H9 (cell line): Measurements from ENCODE around the gene WNT5B. TPM values are rescaled to one million over a fixed set of nuclear protein-coding genes. Genes with fewer than 3 reads are reported as not detected.

Experiments used
- DNase-seq: peaks from one replicate; pipeline ENCODE4 v3.0.0-alpha.2; 2017
- H2AFZ ChIP-seq: one replicate; pipeline ENCODE4 v1.6.1; 2013; ENCODE audit warnings: mild to moderate bottlenecking, low read length, control low read depth, moderate library complexity
- H2AK5ac ChIP-seq: 2 replicates; pipeline ENCODE4 v1.6.1; 2013; ENCODE audit warnings: low read length, control low read depth, mixed read lengths; ENCODE audit not compliant: insufficient read length
- H2BK120ac ChIP-seq: one replicate; pipeline ENCODE4 v1.6.1; 2013; ENCODE audit warnings: low read depth, mild to moderate bottlenecking, low read length, control low read depth, inconsistent platforms; ENCODE audit not compliant: poor library complexity, severe bottlenecking
- H2BK12ac ChIP-seq: 2 replicates; pipeline ENCODE4 v1.6.1; 2013; ENCODE audit warnings: low read length, control low read depth, mixed read lengths, low read depth; ENCODE audit not compliant: insufficient read length
- H2BK15ac ChIP-seq: 2 replicates; pipeline ENCODE4 v1.6.1; 2013; ENCODE audit warnings: low read depth, low read length, control low read depth
- H2BK20ac ChIP-seq: one replicate; pipeline ENCODE4 v1.6.1; 2013; ENCODE audit warnings: low read depth, mild to moderate bottlenecking, low read length, control low read depth, inconsistent platforms; ENCODE audit not compliant: poor library complexity, severe bottlenecking
- H2BK5ac ChIP-seq: 2 replicates; pipeline ENCODE4 v1.6.1; 2013; ENCODE audit warnings: low read length, control low read depth, mixed read lengths; ENCODE audit not compliant: insufficient read length
- H3K14ac ChIP-seq: 2 replicates; pipeline ENCODE4 v1.6.1; 2013; ENCODE audit warnings: low read length, control low read depth; ENCODE audit not compliant: insufficient read depth
- H3K18ac ChIP-seq: 2 replicates; pipeline ENCODE4 v1.6.1; 2013; ENCODE audit warnings: low read depth, mild to moderate bottlenecking, mixed read lengths, low read length, control low read depth; ENCODE audit not compliant: insufficient read length
- H3K23ac ChIP-seq: 2 replicates; pipeline ENCODE4 v1.6.1; 2013; ENCODE audit warnings: low read length, control low read depth, mixed read lengths, low read depth; ENCODE audit not compliant: insufficient read length
- H3K23me2 ChIP-seq: 2 replicates; pipeline ENCODE4 v1.6.1; 2013; ENCODE audit warnings: low read depth, mild to moderate bottlenecking, mixed read lengths, low read length, control low read depth; ENCODE audit not compliant: insufficient read length, poor library complexity, severe bottlenecking
- H3K27ac ChIP-seq: 2 replicates; pipeline ENCODE4 v1.5.1; 2013; ENCODE audit warnings: low read length, control low read depth, mixed read lengths, low read depth; ENCODE audit not compliant: insufficient read length
- H3K27me3 ChIP-seq: 2 replicates; pipeline ENCODE4 v1.6.1; 2013; ENCODE audit warnings: low read length, control low read depth, inconsistent platforms; ENCODE audit not compliant: insufficient read depth
- H3K4ac ChIP-seq: 2 replicates; pipeline ENCODE4 v1.6.1; 2013; ENCODE audit warnings: low read depth, mild to moderate bottlenecking, control low read depth, inconsistent platforms, low read length, moderate library complexity
- H3K4me1 ChIP-seq: 2 replicates; pipeline ENCODE4 v1.6.1; 2013; ENCODE audit warnings: low read length, control low read depth, inconsistent platforms; ENCODE audit not compliant: insufficient read depth
- H3K4me2 ChIP-seq: 2 replicates; pipeline ENCODE4 v1.6.1; 2013; ENCODE audit warnings: low read length, control low read depth, mixed read lengths; ENCODE audit not compliant: insufficient read length, insufficient read depth
- H3K56ac ChIP-seq: 2 replicates; pipeline ENCODE4 v1.6.1; 2013; ENCODE audit warnings: low read depth, mild to moderate bottlenecking, mixed read lengths, low read length, control low read depth; ENCODE audit not compliant: insufficient read length
- H3K79me1 ChIP-seq: 2 replicates; pipeline ENCODE4 v1.6.1; 2013; ENCODE audit warnings: low read depth, mild to moderate bottlenecking, moderate library complexity, low read length, control low read depth, inconsistent platforms; ENCODE audit not compliant: insufficient read depth, poor library complexity, severe bottlenecking
- H3K79me2 ChIP-seq: 2 replicates; pipeline ENCODE4 v1.6.1; 2013; ENCODE audit warnings: low read length, control low read depth, inconsistent platforms; ENCODE audit not compliant: insufficient read depth
- H3K9ac ChIP-seq: 2 replicates; pipeline ENCODE4 v1.6.1; 2013; ENCODE audit warnings: low read length, control low read depth, mixed read lengths; ENCODE audit not compliant: insufficient read length; ENCODE audit errors: extremely low read depth
- H3K9me3 ChIP-seq: one replicate; pipeline ENCODE4 v1.6.1; 2013; ENCODE audit warnings: low read depth, low read length, inconsistent platforms; ENCODE audit not compliant: control insufficient read depth
- H3T11ph ChIP-seq: one replicate; pipeline ENCODE4 v1.6.1; 2013; ENCODE audit warnings: mild to moderate bottlenecking, low read length, control low read depth, inconsistent platforms
- H4K20me1 ChIP-seq: one replicate; pipeline ENCODE4 v1.6.1; 2013; ENCODE audit not compliant: control insufficient read depth, insufficient read length, insufficient read depth
- H4K5ac ChIP-seq: 2 replicates; pipeline ENCODE4 v1.6.1; 2013; ENCODE audit warnings: low read depth, mild to moderate bottlenecking, mixed read lengths, low read length, control low read depth; ENCODE audit not compliant: insufficient read length
- H4K8ac ChIP-seq: replicated peaks from 2 replicates; pipeline ENCODE4 v1.6.1; 2013; ENCODE audit warnings: low read length, control low read depth, mixed read lengths, low read depth; ENCODE audit not compliant: insufficient read length
- H4K91ac ChIP-seq: 2 replicates; pipeline ENCODE4 v1.6.1; 2013; ENCODE audit warnings: low read depth, mild to moderate bottlenecking, moderate library complexity, mixed read lengths, low read length, control low read depth; ENCODE audit not compliant: insufficient read length
- H3K27ac Mint-ChIP-seq, 3 experiments: 2 replicates in 2 of 3; 3 replicates in 1 of 3; pipeline ENCODE4 v1.8.0; 2020 to 2021; ENCODE audit warnings: mixed read lengths in 3 of 3, mild to moderate bottlenecking in 1 of 3, moderate library complexity in 1 of 3
- H3K27me3 Mint-ChIP-seq: 2 replicates; pipeline ENCODE4 v1.8.0; 2021; ENCODE audit warnings: low read depth, mild to moderate bottlenecking, moderate library complexity, mixed read lengths
- H3K36me3 Mint-ChIP-seq, 3 experiments: 2 replicates in 2 of 3; 3 replicates in 1 of 3; pipeline ENCODE4 v1.8.0; 2020 to 2021; ENCODE audit warnings: low read depth in 3 of 3, mixed read lengths in 3 of 3; ENCODE audit not compliant: insufficient read depth in 1 of 3
- H3K4me1 Mint-ChIP-seq, 2 experiments: 2 replicates each; pipeline ENCODE4 v1.8.0; 2020; ENCODE audit warnings: mixed read lengths in 2 of 2
- H3K4me3 Mint-ChIP-seq, 2 experiments: 2 replicates in 1 of 2; 3 replicates in 1 of 2; pipeline ENCODE4 v1.8.0; 2020 to 2021; ENCODE audit warnings: mild to moderate bottlenecking in 2 of 2, mixed read lengths in 2 of 2, moderate library complexity in 1 of 2
- H3K9me3 Mint-ChIP-seq, 2 experiments: 2 replicates in 1 of 2; 3 replicates in 1 of 2; pipeline ENCODE4 v1.8.0; 2020; ENCODE audit warnings: mild to moderate bottlenecking in 2 of 2, mixed read lengths in 2 of 2, moderate library complexity in 1 of 2
- CTCF ChIP-seq: fragments of 200-600 bp; sonication (generic); conservative IDR thresholded peaks from 3 replicates; pipeline ENCODE4 v1.8.0; 2021; ENCODE audit warnings: antibody characterized with exemption, mild to moderate bottlenecking
- WGBS: extraction: QIAGEN DNeasy Blood & Tissue Kit; methylation state at CpG from one replicate; pipeline ENCODE4 v1.1.7; 2013; ENCODE audit warnings: missing lambda C conversion rate, low lambda C conversion rate, mixed read lengths; ENCODE audit not compliant: insufficient read length; ENCODE audit errors: extremely low coverage; 5-methylcytosine and 5-hydroxymethylcytosine counted together
- total RNA-seq: library from RNA; stranded (reverse); gene quantifications from 2 replicates; pipeline ENCODE4 v1.2.1, GENCODE V29; 2021

WNT5B gene
- total RNA-seq, 1 experiment from 2014 or later: 1.5 TPM

GRCh38 chr12:1582709-1583050 is 46.4 kb upstream of the WNT5B start:
- no peak overlapping the region for H3T11ph ChIP-seq
- no peak overlapping the region for H3K9ac ChIP-seq
- H4K91ac ChIP-seq: no peak overlapping the region
- H2AK5ac ChIP-seq: no peak overlapping the region
- no peak for TF ChIP-seq CTCF
- DNase-seq: no peak
- H3K23me2 ChIP-seq: no peaks in the 10 kb centered on the region
- H3K79me2 ChIP-seq: no peaks in the 10 kb centered on the region
- no peak overlapping the region for H3K14ac ChIP-seq
- no peak overlapping the region for H3K23ac ChIP-seq
- H3K9me3 Mint-ChIP-seq: no peaks in the 10 kb centered on the region
- no peaks in the 10 kb centered on the region for H3K4me1 ChIP-seq
- H3K4me3 Mint-ChIP-seq: no peak overlapping the region
- no peak overlapping the region for H2BK20ac ChIP-seq
- H4K20me1 ChIP-seq: no peaks in the 10 kb centered on the region
- H3K18ac ChIP-seq: no peak overlapping the region
- H2AFZ ChIP-seq: no peak overlapping the region
- H2BK12ac ChIP-seq: no peak overlapping the region
- H2BK5ac ChIP-seq: no peak overlapping the region
- H3K27me3 ChIP-seq: no peaks in the 10 kb centered on the region; the same call in 1 of the 2 replicates
- peak overlapping the region in 1 of 3 experiments; percentile 81; a peak in 1 of 7 replicates for H3K27ac Mint-ChIP-seq
- no peak overlapping the region for H2BK15ac ChIP-seq
- WGBS: no CpG with 5 or more reads among the region's 4 CpGs
- no peak overlapping the region for H3K4me2 ChIP-seq
- H3K4ac ChIP-seq: no peak overlapping the region
- H3K79me1 ChIP-seq: no peaks in the 10 kb centered on the region
- no peak overlapping the region for H4K5ac ChIP-seq
- peaks cover 12 to 29% of the 10 kb centered on the region in 2 experiments for H3K4me1 Mint-ChIP-seq
- no peaks in the 10 kb centered on the region for H3K36me3 Mint-ChIP-seq
- H4K8ac ChIP-seq: no peak overlapping the region
- H3K56ac ChIP-seq: no peak overlapping the region
- H2BK120ac ChIP-seq: no peak overlapping the region
- H3K9me3 ChIP-seq: no peaks in the 10 kb centered on the region
- no peak overlapping the region for H3K27ac ChIP-seq
- peaks cover 71% of the 10 kb centered on the region for H3K27me3 Mint-ChIP-seq
